LNCAP (cell line): Measurements from ENCODE around the gene PARD3B.

Experiments
- TF ChIP-seq, protein P1 (sequence below): fragments of 450-650 bp; IDR thresholded peaks from 2 replicates; pipeline ENCODE4 v1.5.1; 2017; ENCODE audit warnings: mild to moderate bottlenecking

Gene PARD3B

GRCh38 chr2:204917089-204917701 is 371.9 kb downstream of the PARD3B start:
- TF ChIP-seq, protein P1, sequence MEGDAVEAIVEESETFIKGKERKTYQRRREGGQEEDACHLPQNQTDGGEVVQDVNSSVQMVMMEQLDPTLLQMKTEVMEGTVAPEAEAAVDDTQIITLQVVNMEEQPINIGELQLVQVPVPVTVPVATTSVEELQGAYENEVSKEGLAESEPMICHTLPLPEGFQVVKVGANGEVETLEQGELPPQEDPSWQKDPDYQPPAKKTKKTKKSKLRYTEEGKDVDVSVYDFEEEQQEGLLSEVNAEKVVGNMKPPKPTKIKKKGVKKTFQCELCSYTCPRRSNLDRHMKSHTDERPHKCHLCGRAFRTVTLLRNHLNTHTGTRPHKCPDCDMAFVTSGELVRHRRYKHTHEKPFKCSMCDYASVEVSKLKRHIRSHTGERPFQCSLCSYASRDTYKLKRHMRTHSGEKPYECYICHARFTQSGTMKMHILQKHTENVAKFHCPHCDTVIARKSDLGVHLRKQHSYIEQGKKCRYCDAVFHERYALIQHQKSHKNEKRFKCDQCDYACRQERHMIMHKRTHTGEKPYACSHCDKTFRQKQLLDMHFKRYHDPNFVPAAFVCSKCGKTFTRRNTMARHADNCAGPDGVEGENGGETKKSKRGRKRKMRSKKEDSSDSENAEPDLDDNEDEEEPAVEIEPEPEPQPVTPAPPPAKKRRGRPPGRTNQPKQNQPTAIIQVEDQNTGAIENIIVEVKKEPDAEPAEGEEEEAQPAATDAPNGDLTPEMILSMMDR, result no peak

GRCh38 chr2:204920776-204921175 is 375.5 kb downstream of the PARD3B start:
- TF ChIP-seq, protein P1, result no peak

DNA sequence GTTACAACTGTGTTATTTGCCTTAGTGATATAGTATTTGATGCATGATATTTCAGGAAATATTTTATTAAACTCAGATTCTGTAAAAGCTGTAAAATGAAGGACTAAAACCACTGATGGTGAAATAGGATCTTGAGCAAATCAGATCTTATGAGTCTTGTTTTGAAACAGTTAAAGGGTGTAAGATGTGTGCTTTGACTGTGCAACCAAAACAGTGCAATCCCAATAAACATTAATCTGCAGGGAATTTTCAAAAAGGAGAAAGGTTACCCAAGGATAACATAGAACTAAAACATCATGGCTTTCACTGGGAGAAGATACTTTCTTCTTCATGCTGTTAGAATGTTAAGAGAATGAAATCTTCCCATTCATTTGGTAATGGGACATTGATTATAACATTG is 378.7 kb downstream of the PARD3B start:
- TF ChIP-seq, protein P1, result no peak

DNA sequence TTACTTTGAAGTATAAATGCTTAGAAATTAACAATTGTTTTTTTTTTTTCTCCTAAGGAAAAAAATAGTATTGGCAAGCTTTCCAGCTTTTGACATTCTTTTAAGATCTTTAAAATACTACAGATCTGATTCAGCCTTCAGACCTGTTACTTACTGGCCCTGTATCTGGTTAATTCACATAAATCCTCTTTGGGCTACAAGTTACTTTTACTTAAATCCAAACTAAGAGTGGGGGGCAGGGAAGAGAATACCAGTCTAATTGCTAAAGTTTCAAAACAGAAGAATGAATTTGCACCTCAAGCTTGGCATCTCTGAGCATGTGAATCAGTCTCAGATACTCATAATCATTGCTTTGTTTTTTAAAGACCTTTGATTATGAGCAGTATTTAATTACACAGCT is 386.3 kb downstream of the PARD3B start:
- TF ChIP-seq, protein P1, result no peak

GRCh38 chr2:204933735-204934374 is 388.6 kb downstream of the PARD3B start:
- TF ChIP-seq, protein P1, result no peak

DNA sequence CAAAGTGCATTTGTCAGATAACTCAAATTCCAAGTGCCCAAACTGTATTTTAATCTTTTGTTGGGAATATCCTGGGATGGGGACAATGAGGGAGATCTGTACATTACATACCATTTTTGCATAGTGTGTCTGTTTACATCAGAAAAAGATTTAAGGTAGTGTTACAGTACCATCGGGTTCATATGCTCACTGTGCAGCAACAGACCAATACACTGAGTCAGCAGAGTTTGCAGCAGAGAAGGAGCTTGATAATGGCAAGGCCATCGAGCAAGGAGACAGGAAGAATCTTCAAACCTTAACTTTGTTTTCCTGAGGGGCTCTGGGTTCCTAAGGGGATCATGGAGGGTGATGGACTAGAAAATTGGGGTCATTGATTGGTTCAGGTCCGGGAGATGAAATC is 399.7 kb downstream of the PARD3B start:
- TF ChIP-seq, protein P1, result no peak

DNA sequence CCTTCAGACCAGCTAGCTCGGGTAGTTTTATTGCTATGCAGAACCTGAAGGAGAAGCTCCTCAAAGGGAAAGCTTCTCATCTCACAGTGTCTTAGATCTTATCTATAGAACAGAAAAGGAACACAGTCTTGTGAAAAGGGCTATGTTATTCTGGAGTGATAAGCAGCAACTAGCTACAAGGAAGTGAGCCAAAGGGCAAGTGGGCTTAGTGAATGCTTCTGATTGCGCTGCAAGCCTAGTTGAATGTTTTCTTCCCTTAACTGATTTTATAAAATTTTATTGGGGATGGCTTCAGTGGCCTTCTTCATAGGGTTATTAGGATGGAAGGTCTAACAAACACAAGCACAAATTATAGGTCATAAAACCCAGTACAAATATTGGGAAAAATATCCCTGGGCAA is 400.1 kb downstream of the PARD3B start:
- TF ChIP-seq, protein P1, result no peak
